BJ (cell line): ENCODE measurements around the gene FAM167B. TPM values are rescaled to one million over a fixed set of nuclear protein-coding genes. Genes with fewer than 3 reads are reported as not detected.
A peak's percentile ranks its signal among the peaks of the same experiment; 100 is the strongest.

Source experiments
- CTCF ChIA-PET: fragments of 350-600 bp; formaldehyde crosslinking; extraction: SDS; loops from one replicate; lab custom pipeline; 2021; ENCODE audit warnings: antibody characterized with exemption, inconsistent platforms; lab: Yijun Ruan, JAX
- POLR2A ChIA-PET: fragments of 300-600 bp; sonication (Branson Sonifier 250); formaldehyde crosslinking; extraction: SDS; loops from one replicate; lab custom pipeline; 2021; ENCODE audit warnings: antibody characterized with exemption; lab: Charles Lee
- DNase-seq: peaks from one replicate; pipeline ENCODE4 v3.0.0-alpha.2; 2011; ENCODE audit warnings: low read depth
- H3K27me3 ChIP-seq: 2 replicates; pipeline ENCODE4 v1.6.0; 2011; ENCODE audit warnings: low read length; ENCODE audit not compliant: control insufficient read depth, insufficient read depth
- H3K36me3 ChIP-seq: 2 replicates; pipeline ENCODE4 v1.5.1; 2011; ENCODE audit warnings: low read length; ENCODE audit not compliant: control insufficient read depth, insufficient read depth
- H3K4me3 ChIP-seq: 2 replicates; pipeline ENCODE4 v1.5.1; 2011; ENCODE audit warnings: low read depth, mild to moderate bottlenecking, control low read depth, low read length
- CTCF ChIP-seq: IDR thresholded peaks from 2 replicates; pipeline ENCODE4 v1.5.1; 2011; ENCODE audit warnings: low read depth, mild to moderate bottlenecking, control low read depth, inconsistent platforms, low read length, moderate library complexity; ENCODE audit not compliant: insufficient read depth
- polyA plus RNA-seq: library from polyadenylated mRNA; depleted of rRNA; stranded (reverse); fragments of >200 nt; gene quantifications from 2 replicates; pipeline ENCODE4 v1.2.3, GENCODE V29; 2011

FAM167B gene
- polyA plus RNA-seq, 1 experiment = 3.5 TPM

GRCh38 chr1:32234792-32235191 is 12.2 kb upstream of the FAM167B start:
- H3K36me3 ChIP-seq = peaks cover 12% of the 10 kb centered on the region
- no peaks in the 10 kb centered on the region for H3K27me3 ChIP-seq
- no peak for TF ChIP-seq CTCF
- ChIA-PET CTCF (interaction anchor here (0.6 to 1.4 kb wide), 3 partner anchors 14 to 139 kb away, joined by 3 to 5 read pairs (median 5); no protein-coding TSS in a partner anchor), POLR2A (no interaction called here)
- no peak for DNase-seq
- H3K4me3 ChIP-seq = no peak overlapping the region

DNA sequence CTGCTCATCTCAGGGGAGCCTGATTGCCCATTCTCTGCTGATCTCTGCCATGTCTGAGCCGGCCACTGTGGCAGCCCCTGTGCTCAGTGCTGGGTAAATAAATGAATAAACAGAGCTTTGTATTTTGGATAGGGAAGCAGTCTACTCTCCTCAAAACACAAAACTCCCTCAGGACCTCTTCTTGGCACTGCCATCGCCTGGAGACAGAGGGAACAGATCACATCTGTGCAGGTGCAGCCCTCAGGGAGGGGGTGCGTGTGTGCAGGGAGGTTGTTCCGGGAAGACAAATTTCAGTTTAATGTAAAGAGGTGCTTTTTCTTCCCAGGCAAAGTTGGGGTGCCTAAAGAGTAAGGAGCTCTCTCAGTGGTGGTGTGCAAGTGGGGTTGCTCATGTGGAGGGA is 7.7 kb upstream of the FAM167B start:
- ChIA-PET POLR2A (no interaction called here), CTCF (interaction anchor here (0.6 to 4.3 kb wide), 4 partner anchors 9 to 34 kb away, joined by 3 to 23 read pairs (median 12); no protein-coding TSS in a partner anchor)

DNA sequence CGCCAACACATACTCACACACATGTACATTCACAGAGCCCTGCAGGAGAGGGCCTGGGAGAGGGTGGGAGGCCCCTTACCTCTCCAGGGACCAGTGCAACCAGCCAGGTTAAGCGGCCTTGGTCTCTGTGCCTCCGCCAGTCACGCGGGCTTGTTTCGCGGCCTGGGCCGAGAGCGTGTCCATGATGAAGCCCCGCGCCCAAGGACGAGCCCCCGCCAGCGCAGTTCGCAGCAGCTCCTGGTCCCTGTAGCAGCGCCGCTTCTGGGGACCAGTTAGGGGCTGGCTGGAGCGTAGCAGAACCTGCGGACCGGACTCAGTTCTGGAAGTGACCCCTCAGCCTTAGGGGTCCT is 7.3 kb upstream of the FAM167B start:
- Histone ChIP-seq H3K27me3 (no peaks in the 10 kb centered on the region), H3K4me3 (peak overlapping the region; percentile 59; the same call in 1 of the 2 replicates), H3K36me3 (0 out of 2 replicates have a peak, but pooled peaks cover 2% of the 10 kb centered on the region)
- no peak for DNase-seq
- no peak for TF ChIP-seq CTCF
- ChIA-PET CTCF (interaction anchor here (0.6 to 4.3 kb wide), 4 partner anchors 9 to 34 kb away, joined by 3 to 23 read pairs (median 12); no protein-coding TSS in a partner anchor), POLR2A (no interaction called here)

More for the DNA sequence above, 7.7 kb upstream of the FAM167B start:
- no peaks in the 10 kb centered on the region for H3K27me3 ChIP-seq
- TF ChIP-seq CTCF = no peak
- peaks cover 4% of the 10 kb centered on the region; the same call in 1 of the 2 replicates for H3K36me3 ChIP-seq
- DNase-seq = no peak
- H3K4me3 ChIP-seq = no peak overlapping the region

DNA sequence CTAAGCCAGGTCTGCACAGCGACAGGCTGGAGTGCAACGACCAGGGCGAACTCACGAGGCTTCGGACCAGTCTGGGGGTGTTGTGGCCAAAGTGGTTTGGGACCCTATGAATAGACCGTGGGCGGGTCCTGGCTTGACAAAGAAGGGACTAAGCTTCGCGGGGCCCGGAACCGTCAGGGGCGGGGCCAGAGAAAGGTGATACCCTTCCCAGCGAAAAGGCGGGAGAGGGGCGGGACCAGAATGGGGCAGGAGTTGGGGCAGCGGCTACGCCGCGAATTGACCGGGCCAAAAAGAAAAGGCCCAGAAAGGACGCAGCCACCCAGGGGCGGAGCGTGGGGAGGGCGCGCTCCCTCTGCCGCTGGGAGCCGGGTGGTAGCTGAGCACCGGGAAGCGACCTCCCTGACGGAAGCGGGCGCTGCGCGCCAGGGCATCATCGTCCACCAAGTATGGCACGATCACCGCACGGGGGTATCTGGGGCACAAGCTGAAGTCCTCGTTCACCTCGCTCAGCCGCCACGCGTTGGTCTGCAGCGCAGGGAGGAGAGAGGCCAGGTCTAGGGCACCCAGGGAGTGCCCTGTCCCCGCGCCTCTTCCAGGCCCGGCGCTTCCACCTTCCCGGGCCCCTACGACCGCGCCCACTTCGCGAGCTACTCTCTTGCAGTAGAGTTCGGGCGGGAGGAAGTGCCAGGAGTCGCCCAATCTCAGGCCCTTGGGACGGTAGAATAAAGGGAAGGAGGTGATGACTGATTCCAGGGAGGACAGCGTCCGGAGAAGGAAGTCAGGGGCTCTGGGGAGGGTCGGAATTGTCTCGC is 6.7 kb upstream of the FAM167B start:
- H3K36me3 ChIP-seq = 0 out of 2 replicates have a peak, but pooled peaks cover 1% of the 10 kb centered on the region
- ChIA-PET POLR2A (interaction anchor here (0.6 kb wide), 2 partner anchors 113 to 167 kb away, joined by 3 read pairs; partner anchors contain the start of gene TMEM39B), CTCF (interaction anchor here (0.9 to 4.3 kb wide), 6 partner anchors 9 to 465 kb away, joined by 3 to 23 read pairs (median 4); partner anchors contain the start of gene MARCKSL1)
- H3K4me3 ChIP-seq = peak overlapping the region; percentile 59
- TF ChIP-seq CTCF = peak; percentile 47
- H3K27me3 ChIP-seq = no peaks in the 10 kb centered on the region
- no peak for DNase-seq
